Endodermal cell (in vitro differentiated cells): ENCODE measurements around the gene SIMC1. TPM values are rescaled to one million over a fixed set of nuclear protein-coding genes. Genes with fewer than 3 reads are reported as not detected.

Experiments used
- DNase-seq: peaks from one replicate; pipeline ENCODE4 v3.0.0-alpha.2; 2017
- H3K27ac ChIP-seq: 2 replicates; pipeline ENCODE4 v1.5.1; 2013; ENCODE audit warnings: mild to moderate bottlenecking, low read depth, low read length, moderate library complexity
- H3K27me3 ChIP-seq: 2 replicates; pipeline ENCODE4 v1.6.1; 2013; ENCODE audit warnings: mild to moderate bottlenecking, low read length, moderate library complexity; ENCODE audit not compliant: insufficient read depth, control insufficient read depth, poor library complexity, severe bottlenecking
- H3K36me3 ChIP-seq: 2 replicates; pipeline ENCODE4 v1.7.0; 2013; ENCODE audit warnings: mild to moderate bottlenecking, low read length, moderate library complexity; ENCODE audit not compliant: control insufficient read depth, insufficient read depth
- H3K4me1 ChIP-seq: one replicate; pipeline ENCODE4 v1.7.0; 2013; ENCODE audit warnings: low read length; ENCODE audit not compliant: control insufficient read depth, insufficient read depth
- H3K4me3 ChIP-seq: 2 replicates; pipeline ENCODE4 v1.5.1; 2013; ENCODE audit warnings: mild to moderate bottlenecking, low read length, moderate library complexity
- H3K9ac ChIP-seq: 2 replicates; pipeline ENCODE4 v1.6.1; 2013; ENCODE audit warnings: mild to moderate bottlenecking, low read length, moderate library complexity; ENCODE audit not compliant: poor library complexity, severe bottlenecking; ENCODE audit errors: extremely low read depth
- H3K9me3 ChIP-seq: 2 replicates; pipeline ENCODE4 v1.6.1; 2013; ENCODE audit warnings: mild to moderate bottlenecking, low read length, moderate library complexity; ENCODE audit not compliant: control insufficient read depth
- H3K27ac Mint-ChIP-seq: 2 replicates; pipeline ENCODE4 v1.8.0; 2020; ENCODE audit warnings: mixed read lengths
- H3K27me3 Mint-ChIP-seq: 2 replicates; pipeline ENCODE4 v1.8.0; 2021; ENCODE audit warnings: mild to moderate bottlenecking, mixed read lengths; ENCODE audit not compliant: insufficient read depth
- H3K36me3 Mint-ChIP-seq: 2 replicates; pipeline ENCODE4 v1.8.0; 2020; ENCODE audit warnings: low read depth, mixed read lengths
- H3K4me1 Mint-ChIP-seq: 2 replicates; pipeline ENCODE4 v1.8.0; 2020; ENCODE audit warnings: mixed read lengths
- H3K4me3 Mint-ChIP-seq: 2 replicates; pipeline ENCODE4 v1.8.0; 2020; ENCODE audit warnings: mild to moderate bottlenecking, moderate library complexity, mixed read lengths
- H3K9me3 Mint-ChIP-seq: 2 replicates; pipeline ENCODE4 v1.8.0; 2020; ENCODE audit warnings: mild to moderate bottlenecking, mixed read lengths
- CTCF ChIP-seq: fragments of 200-600 bp; sonication (generic); conservative IDR thresholded peaks from 2 replicates; pipeline ENCODE4 v1.5.0; 2021; ENCODE audit warnings: antibody characterized with exemption, mild to moderate bottlenecking
- WGBS, 2 experiments: methylation state at CpG; one replicate each; pipeline versions ENCODE4 v1.1.5 to v1.1.7; 2013; ENCODE audit warnings: missing lambda C conversion rate in 2 of 2, mixed read lengths in 1 of 2; ENCODE audit not compliant: insufficient coverage in 1 of 2, insufficient read length in 1 of 2; 5-methylcytosine and 5-hydroxymethylcytosine counted together
- microRNA-seq: library from miRNA; unstranded; fragments of <30 nt; microRNA quantifications from one replicate; pipeline ENCODE4 v1.2.0, GENCODE V29; 2020; ENCODE audit warnings: borderline microRNAs expressed
- total RNA-seq, 2 donors: library from RNA; stranded (reverse); fragmentation: NEBNext Ultra II Directional in 1 of 2; extraction: Animal tissue kit (Norgen Biotek cat#: 25700) in 1 of 2; gene quantifications; 2 replicates in 1 of 2; 3 replicates in 1 of 2; pipeline ENCODE4 v1.2.1, GENCODE V29; 2021

The SIMC1 gene
- total RNA-seq, 2 donors from 2014 or later: 23.5 to 35.8 TPM

GRCh38 chr5:176394881-176395675 is 156.9 kb downstream of the SIMC1 start:
- H3K4me1 Mint-ChIP-seq: no peaks in the 10 kb centered on the region
- H3K4me3 Mint-ChIP-seq: no peak overlapping the region
- DNase-seq: no peak
- no peaks in the 10 kb centered on the region for H3K27me3 Mint-ChIP-seq
- H3K36me3 Mint-ChIP-seq: peaks cover 19% of the 10 kb centered on the region
- H3K4me3 ChIP-seq: no peak overlapping the region
- 92 to 100% methylated on average over 4 to 11 of the region's 11 CpGs for WGBS, 2 experiments
- no peak overlapping the region for H3K27ac ChIP-seq
- peaks cover 48% of the 10 kb centered on the region for H3K36me3 ChIP-seq
- H3K9me3 ChIP-seq: no peaks in the 10 kb centered on the region
- H3K4me1 ChIP-seq: no peaks in the 10 kb centered on the region
- H3K9me3 Mint-ChIP-seq: no peaks in the 10 kb centered on the region
- TF ChIP-seq CTCF: no peak
- H3K27me3 ChIP-seq: no peaks in the 10 kb centered on the region
- no peak overlapping the region for H3K27ac Mint-ChIP-seq
- H3K9ac ChIP-seq: no peak overlapping the region

Small RNAs within 50 kb of the gene (microRNA-seq; reads per million reads assigned to microRNA genes)
- gene MIR1271: 1.9 reads per million, percentile 9 among the genes with 10 or more reads in this experiment

Other genes with a start within 250 kb of the SIMC1 start
- 100 to 1,000 TPM; 135 to 172 TPM for gene KIAA1191, start 123.3 kb downstream of the SIMC1 start, total RNA-seq
- gene ARL10, start 127.1 kb downstream of the SIMC1 start, total RNA-seq: 10 to 100 TPM; 10.2 to 11.4 TPM
- 10 to 100 TPM; 18.6 to 31.3 TPM for gene NOP16, start 150.2 kb downstream of the SIMC1 start, total RNA-seq
- 100 to 1,000 TPM; 101 to 102 TPM for gene HIGD2A, start 150.3 kb downstream of the SIMC1 start, total RNA-seq
- gene CLTB, start 178.1 kb downstream of the SIMC1 start, total RNA-seq: 10 to 100 TPM; 40.9 to 49.7 TPM
- 10 to 100 TPM; 42.9 to 53.0 TPM for gene FAF2, start 210.0 kb downstream of the SIMC1 start, total RNA-seq